Stimulated activated CD8-positive, alpha-beta memory T cell treated with anti-CD3 and anti-CD28 coated beads, Interleukin-7, amount 100 ng/mL, for 24 hours (primary cell): ENCODE measurements around the gene COX5A.

ENCODE experiments used
- DNase-seq: peaks from one replicate; pipeline ENCODE4 v3.0.0-alpha.2; 2020; ENCODE audit warnings: low read depth

Gene COX5A

GRCh38 chr15:74937590-74938371 lies at the start of gene COX5A:
Gene COX5A (minus strand): TSS chr15:74938073. CDS start chr15:74938014, 59 bp downstream.
- peak; percentile 76 for DNase-seq

GRCh38 chr15:74983725-74984231 lies 45.9 kb upstream of the COX5A start:
- peak; percentile 19 for DNase-seq

GRCh38 chr15:74982183-74982582 lies 44.3 kb upstream of the COX5A start:
- DNase-seq = no peak

DNA sequence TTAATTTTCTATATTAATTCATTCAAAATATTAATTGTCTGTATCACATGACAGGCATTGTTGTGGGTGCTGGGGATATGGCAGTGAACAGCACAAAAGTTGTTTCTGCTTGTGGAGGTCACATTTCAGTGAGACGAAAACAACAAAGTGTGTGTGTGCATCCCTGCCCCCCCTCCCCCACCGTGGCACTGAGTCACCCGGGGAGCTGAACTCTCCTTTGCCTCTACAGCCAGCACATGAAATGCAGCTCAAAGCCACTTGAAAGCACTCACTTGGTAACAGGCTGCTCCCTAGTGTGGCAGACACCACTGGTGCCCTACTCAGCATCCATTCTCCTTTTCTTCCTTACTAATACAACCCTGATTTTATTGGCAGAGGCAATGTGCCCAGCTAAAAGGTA lies 40.6 kb upstream of the COX5A start:
- DNase-seq = peak; percentile 26

- no peak for DNase-seq
Measured at GRCh38 chr15:74978077-74978476, 40.2 kb upstream of the COX5A start.

DNA sequence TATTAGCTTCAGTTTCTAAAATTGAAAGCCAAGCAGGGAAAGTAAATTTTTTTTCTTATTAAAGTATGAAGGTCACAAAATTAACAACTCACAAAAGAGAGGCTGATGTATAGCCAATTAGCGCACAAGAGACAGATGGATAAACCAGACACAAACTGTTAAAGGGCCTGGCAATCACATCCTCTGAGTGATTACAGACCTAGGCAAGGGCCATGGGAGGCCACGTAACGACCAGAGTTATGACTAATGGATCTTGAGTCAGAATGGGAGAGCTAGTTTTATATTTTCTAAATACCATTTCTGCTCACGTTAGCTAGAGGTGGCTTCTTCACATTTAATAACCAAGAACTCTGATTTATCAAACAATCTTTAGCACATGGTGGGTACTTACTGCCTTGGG lies 39.7 kb upstream of the COX5A start:
- DNase-seq = no peak

DNA sequence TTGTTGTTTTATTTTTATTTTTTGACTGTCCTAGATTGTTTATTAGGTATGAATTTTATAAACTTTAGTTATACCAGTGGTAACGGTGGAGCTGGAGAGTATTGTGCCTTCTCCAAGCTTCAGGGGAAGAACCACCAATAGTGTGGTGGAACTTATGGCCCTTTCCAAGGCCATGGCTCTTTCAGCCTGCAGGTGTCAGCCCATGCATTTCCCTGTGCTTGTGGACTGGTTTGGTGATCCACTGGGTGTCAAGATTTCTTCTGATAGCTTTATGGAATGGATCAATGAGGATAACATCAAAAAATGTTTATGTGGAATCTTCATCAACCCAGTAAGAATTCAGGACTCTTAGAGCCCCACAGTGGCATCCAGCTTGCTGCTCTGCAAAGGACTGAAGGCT lies 38.3 kb upstream of the COX5A start:
- no peak for DNase-seq

DNA sequence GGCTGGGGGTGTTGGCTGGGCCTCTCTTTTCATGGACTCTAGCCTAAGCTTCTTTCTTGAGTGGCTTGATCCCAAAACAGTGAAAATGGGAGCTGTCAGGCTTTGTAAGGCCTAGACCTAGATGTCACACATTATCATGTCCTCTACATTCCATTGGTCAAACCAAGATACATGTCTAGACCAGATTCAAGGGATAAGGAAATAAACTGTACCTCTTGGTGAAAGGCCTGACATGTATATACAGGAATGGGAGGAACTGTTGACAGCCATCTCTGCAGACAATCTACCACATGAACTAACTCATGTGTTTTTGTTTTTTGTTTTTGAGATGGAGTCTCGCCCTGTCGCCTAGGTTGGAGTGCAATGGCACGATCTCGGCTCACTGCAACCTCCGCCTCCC lies 29.8 kb upstream of the COX5A start:
- DNase-seq = no peak

DNA sequence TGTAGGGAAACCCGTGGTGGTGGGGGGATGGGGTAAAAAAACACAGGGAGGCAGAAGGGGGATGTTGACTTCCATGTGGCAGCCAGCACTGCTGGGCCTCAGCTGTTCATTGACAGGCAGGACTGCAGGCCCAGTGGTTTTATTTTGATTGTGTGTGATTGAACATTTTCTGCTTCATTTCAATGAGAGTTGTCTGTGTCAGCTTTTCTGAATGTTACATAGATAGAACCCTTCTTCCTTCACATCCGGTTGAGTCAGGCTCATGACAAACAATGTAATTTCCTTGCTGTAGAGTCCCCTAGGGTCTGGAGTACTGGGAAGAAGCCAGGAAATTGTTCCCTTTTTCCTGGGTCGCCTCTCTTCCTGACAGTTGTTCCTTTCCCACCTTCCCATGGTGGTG lies 26.9 kb upstream of the COX5A start:
- DNase-seq = no peak

- DNase-seq = no peak
Measured at GRCh38 chr15:74963213-74963612, 25.3 kb upstream of the COX5A start.

GRCh38 chr15:74962671-74963070 lies 24.8 kb upstream of the COX5A start:
- DNase-seq = no peak

- DNase-seq = no peak
Measured at GRCh38 chr15:74962219-74962618, 24.3 kb upstream of the COX5A start.

- DNase-seq = no peak
Measured at GRCh38 chr15:74961616-74962015, 23.7 kb upstream of the COX5A start.

DNA sequence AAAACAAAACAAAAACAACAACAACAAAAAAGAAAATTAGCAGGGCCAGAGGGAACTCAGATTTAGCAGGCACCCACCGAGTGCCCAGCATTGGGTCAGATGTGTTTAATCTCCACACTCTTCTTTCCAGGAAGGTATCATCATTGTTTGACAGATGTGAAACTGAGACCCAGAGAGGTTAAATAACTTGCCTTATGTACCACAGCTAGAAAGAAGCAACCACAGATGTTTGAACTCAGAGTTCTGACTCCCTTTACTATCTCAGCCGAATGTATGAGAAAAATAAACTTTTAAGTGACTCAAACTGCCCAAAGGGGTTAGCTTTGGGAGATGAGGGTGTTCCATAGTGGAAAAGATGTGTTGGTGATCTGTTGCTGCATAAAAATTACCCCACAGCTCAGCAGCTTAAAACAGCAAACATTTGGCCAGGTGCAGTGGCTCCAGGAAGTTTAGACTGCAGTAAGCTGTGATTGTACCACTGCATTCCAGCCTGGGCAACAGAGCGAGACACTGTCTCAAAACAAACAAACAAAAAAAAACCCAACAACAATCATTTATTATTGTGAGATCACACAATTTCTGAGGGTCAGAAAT lies 23.2 kb upstream of the COX5A start:
- no peak for DNase-seq

GRCh38 chr15:74960286-74960685 lies 22.4 kb upstream of the COX5A start:
- no peak for DNase-seq

DNA sequence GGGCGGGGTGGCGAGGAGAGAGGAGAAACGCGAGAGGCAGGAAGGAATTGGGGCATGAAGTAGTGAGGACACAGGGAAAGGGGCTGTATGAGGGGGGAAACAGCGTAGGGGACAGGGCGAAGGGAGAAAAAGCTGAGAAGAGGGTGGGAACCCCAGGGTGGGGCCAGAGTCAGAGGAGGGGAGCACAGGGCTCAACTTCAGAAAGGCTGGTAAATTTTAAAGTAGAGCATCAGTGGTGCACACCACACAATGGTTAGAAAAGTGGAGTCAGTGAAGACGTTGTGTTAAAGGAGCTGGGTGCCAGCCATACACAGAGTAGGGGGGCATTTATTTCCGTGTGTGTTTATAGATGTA lies 21.7 kb upstream of the COX5A start:
- no peak for DNase-seq

DNA sequence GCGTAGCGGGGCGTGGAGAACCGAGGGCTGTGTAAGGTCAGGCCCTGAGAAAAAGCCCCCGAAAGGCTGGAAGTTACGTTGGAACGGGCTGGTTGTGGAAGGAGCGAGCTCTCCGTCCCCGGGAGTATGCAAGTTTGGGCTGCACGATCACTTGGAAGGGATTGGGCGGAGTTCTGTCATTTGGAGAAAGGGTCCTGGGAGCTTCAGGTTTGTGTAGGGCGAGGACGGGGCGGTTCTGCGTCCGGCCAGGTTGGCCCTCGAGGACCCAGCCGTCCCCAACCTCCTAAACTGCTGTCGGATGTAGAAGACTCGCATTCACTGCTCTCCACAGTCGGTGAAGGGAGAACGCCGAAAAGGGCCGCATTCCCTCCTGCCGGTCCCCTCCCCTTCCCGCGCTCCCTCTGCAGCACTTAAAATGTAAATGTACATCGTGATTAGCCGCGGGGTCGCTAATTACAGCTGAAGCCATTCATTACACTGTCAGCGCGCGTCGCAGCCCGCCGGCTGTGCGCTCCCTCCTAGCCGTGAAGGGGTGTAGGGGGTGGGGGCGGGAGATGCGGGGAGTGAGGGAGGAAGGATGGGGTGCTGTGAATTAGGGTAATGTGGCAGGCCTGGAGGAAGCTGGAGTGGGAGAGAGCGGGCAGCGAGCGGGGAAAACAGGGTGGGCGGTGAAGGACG lies 21.2 kb upstream of the COX5A start:
- no peak for DNase-seq

- DNase-seq = no peak
Measured at GRCh38 chr15:74958320-74958907, 20.5 kb upstream of the COX5A start.

DNA sequence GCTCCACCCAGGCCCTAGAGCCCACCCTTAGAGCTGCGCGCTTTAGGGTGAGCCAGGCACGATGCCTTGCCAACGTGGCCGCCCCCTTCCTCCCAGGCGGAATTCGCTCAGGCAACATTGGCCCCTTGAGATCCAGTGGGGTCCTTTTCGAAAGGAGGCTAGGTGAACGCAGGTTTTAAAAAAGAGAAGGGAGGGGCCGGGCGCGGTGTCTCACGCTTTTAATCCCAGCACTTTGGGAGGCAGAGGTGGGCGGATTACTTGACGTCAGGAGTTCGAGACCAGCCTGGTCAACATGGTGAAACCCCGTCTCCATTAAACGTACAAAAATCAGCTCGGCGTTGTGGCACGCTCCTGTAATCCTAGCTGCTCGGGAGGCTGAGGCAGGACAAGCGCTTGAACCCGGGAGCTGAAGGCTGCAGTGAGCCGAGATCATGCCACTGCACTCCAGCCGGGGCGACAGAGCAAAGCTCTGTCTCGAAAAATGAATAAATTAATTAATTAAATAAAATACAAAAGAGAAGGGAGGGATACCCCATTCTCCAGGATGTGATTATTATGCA lies 19.7 kb upstream of the COX5A start:
- DNase-seq = no peak

- peak; percentile 57 for DNase-seq
Measured at GRCh38 chr15:74956648-74957475, 19.0 kb upstream of the COX5A start, which contains the start of gene RPP25. Gene RPP25 (minus strand): TSS chr15:74956772. CDS start chr15:74956583, 189 bp downstream.
